Endodermal cell (in vitro differentiated cells): ENCODE data around the gene PACRG. TPM values are rescaled to one million over a fixed set of nuclear protein-coding genes. Genes with fewer than 3 reads are reported as not detected.

ENCODE experiments used
- DNase-seq: peaks from one replicate; pipeline ENCODE4 v3.0.0-alpha.2; 2017
- H3K27ac ChIP-seq: 2 replicates; pipeline ENCODE4 v1.5.1; 2013; ENCODE audit warnings: mild to moderate bottlenecking, low read depth, low read length, moderate library complexity
- H3K27me3 ChIP-seq: 2 replicates; pipeline ENCODE4 v1.6.1; 2013; ENCODE audit warnings: mild to moderate bottlenecking, low read length, moderate library complexity; ENCODE audit not compliant: insufficient read depth, control insufficient read depth, poor library complexity, severe bottlenecking
- H3K36me3 ChIP-seq: 2 replicates; pipeline ENCODE4 v1.7.0; 2013; ENCODE audit warnings: mild to moderate bottlenecking, low read length, moderate library complexity; ENCODE audit not compliant: control insufficient read depth, insufficient read depth
- H3K4me1 ChIP-seq: one replicate; pipeline ENCODE4 v1.7.0; 2013; ENCODE audit warnings: low read length; ENCODE audit not compliant: control insufficient read depth, insufficient read depth
- H3K4me3 ChIP-seq: 2 replicates; pipeline ENCODE4 v1.5.1; 2013; ENCODE audit warnings: mild to moderate bottlenecking, low read length, moderate library complexity
- H3K9ac ChIP-seq: 2 replicates; pipeline ENCODE4 v1.6.1; 2013; ENCODE audit warnings: mild to moderate bottlenecking, low read length, moderate library complexity; ENCODE audit not compliant: poor library complexity, severe bottlenecking; ENCODE audit errors: extremely low read depth
- H3K9me3 ChIP-seq: 2 replicates; pipeline ENCODE4 v1.6.1; 2013; ENCODE audit warnings: mild to moderate bottlenecking, low read length, moderate library complexity; ENCODE audit not compliant: control insufficient read depth
- H3K27ac Mint-ChIP-seq: 2 replicates; pipeline ENCODE4 v1.8.0; 2020; ENCODE audit warnings: mixed read lengths
- H3K27me3 Mint-ChIP-seq: 2 replicates; pipeline ENCODE4 v1.8.0; 2021; ENCODE audit warnings: mild to moderate bottlenecking, mixed read lengths; ENCODE audit not compliant: insufficient read depth
- H3K36me3 Mint-ChIP-seq: 2 replicates; pipeline ENCODE4 v1.8.0; 2020; ENCODE audit warnings: low read depth, mixed read lengths
- H3K4me1 Mint-ChIP-seq: 2 replicates; pipeline ENCODE4 v1.8.0; 2020; ENCODE audit warnings: mixed read lengths
- H3K4me3 Mint-ChIP-seq: 2 replicates; pipeline ENCODE4 v1.8.0; 2020; ENCODE audit warnings: mild to moderate bottlenecking, moderate library complexity, mixed read lengths
- H3K9me3 Mint-ChIP-seq: 2 replicates; pipeline ENCODE4 v1.8.0; 2020; ENCODE audit warnings: mild to moderate bottlenecking, mixed read lengths
- WGBS, 2 experiments: methylation state at CpG; one replicate each; pipeline versions ENCODE4 v1.1.5 to v1.1.7; 2013; ENCODE audit warnings: missing lambda C conversion rate in 2 of 2, mixed read lengths in 1 of 2; ENCODE audit not compliant: insufficient coverage in 1 of 2, insufficient read length in 1 of 2; 5-methylcytosine and 5-hydroxymethylcytosine counted together
- total RNA-seq, 2 donors: library from RNA; stranded (reverse); fragmentation: NEBNext Ultra II Directional in 1 of 2; extraction: Animal tissue kit (Norgen Biotek cat#: 25700) in 1 of 2; gene quantifications; 2 replicates in 1 of 2; 3 replicates in 1 of 2; pipeline ENCODE4 v1.2.1, GENCODE V29; 2021
- TF ChIP-seq, protein P1 (sequence below): fragments of 200-600 bp; sonication (generic); conservative IDR thresholded peaks from 2 replicates; pipeline ENCODE4 v1.5.0; 2021; ENCODE audit warnings: antibody characterized with exemption, mild to moderate bottlenecking

The PACRG gene
- total RNA-seq, 2 donors from 2014 or later: 0.42 to 0.44 TPM

GRCh38 chr6:163347021-163347446 is 619.3 kb downstream of the PACRG start:
- Mint-ChIP-seq H3K27ac (no peak overlapping the region), H3K27me3 (no peaks in the 10 kb centered on the region), H3K4me1 (peaks cover 11% of the 10 kb centered on the region), H3K4me3 (no peak overlapping the region), H3K36me3 (no peaks in the 10 kb centered on the region), H3K9me3 (no peaks in the 10 kb centered on the region)
- Histone ChIP-seq H3K9me3 (no peaks in the 10 kb centered on the region), H3K9ac (no peak overlapping the region), H3K27me3 (no peaks in the 10 kb centered on the region), H3K4me1 (no peaks in the 10 kb centered on the region), H3K36me3 (no peaks in the 10 kb centered on the region), H3K4me3 (no peak overlapping the region), H3K27ac (no peak overlapping the region)
- 92 to 96% methylated on average over 4 to 12 of the region's 12 CpGs for WGBS, 2 experiments
- DNase-seq: no peak
- TF ChIP-seq, protein P1, sequence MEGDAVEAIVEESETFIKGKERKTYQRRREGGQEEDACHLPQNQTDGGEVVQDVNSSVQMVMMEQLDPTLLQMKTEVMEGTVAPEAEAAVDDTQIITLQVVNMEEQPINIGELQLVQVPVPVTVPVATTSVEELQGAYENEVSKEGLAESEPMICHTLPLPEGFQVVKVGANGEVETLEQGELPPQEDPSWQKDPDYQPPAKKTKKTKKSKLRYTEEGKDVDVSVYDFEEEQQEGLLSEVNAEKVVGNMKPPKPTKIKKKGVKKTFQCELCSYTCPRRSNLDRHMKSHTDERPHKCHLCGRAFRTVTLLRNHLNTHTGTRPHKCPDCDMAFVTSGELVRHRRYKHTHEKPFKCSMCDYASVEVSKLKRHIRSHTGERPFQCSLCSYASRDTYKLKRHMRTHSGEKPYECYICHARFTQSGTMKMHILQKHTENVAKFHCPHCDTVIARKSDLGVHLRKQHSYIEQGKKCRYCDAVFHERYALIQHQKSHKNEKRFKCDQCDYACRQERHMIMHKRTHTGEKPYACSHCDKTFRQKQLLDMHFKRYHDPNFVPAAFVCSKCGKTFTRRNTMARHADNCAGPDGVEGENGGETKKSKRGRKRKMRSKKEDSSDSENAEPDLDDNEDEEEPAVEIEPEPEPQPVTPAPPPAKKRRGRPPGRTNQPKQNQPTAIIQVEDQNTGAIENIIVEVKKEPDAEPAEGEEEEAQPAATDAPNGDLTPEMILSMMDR: no peak

- Histone ChIP-seq H3K9me3 (no peaks in the 10 kb centered on the region), H3K4me3 (no peak overlapping the region), H3K4me1 (no peaks in the 10 kb centered on the region), H3K27me3 (no peaks in the 10 kb centered on the region), H3K9ac (no peak overlapping the region), H3K27ac (no peak overlapping the region), H3K36me3 (no peaks in the 10 kb centered on the region)
- no peaks in the 10 kb centered on the region for H3K36me3 Mint-ChIP-seq
- no peak overlapping the region for H3K4me3 Mint-ChIP-seq
- DNase-seq: no peak
- 94 to 98% methylated on average over 6 to 9 of the region's 9 CpGs for WGBS, 2 experiments
- TF ChIP-seq, protein P1: no peak
- H3K4me1 Mint-ChIP-seq: peaks cover 12% of the 10 kb centered on the region
- H3K27ac Mint-ChIP-seq: no peak overlapping the region
- H3K27me3 Mint-ChIP-seq: no peaks in the 10 kb centered on the region
- H3K9me3 Mint-ChIP-seq: no peaks in the 10 kb centered on the region
Observed at GRCh38 chr6:163348789-163349680, 621.3 kb downstream of the PACRG start.

GRCh38 chr6:163349696-163350095 is 621.9 kb downstream of the PACRG start:
- Histone ChIP-seq H3K4me1 (no peaks in the 10 kb centered on the region), H3K9ac (no peak overlapping the region), H3K36me3 (no peaks in the 10 kb centered on the region), H3K27ac (no peak overlapping the region), H3K4me3 (no peak overlapping the region), H3K27me3 (no peaks in the 10 kb centered on the region), H3K9me3 (no peaks in the 10 kb centered on the region)
- no peak overlapping the region for H3K27ac Mint-ChIP-seq
- H3K27me3 Mint-ChIP-seq: no peaks in the 10 kb centered on the region
- DNase-seq: no peak
- TF ChIP-seq, protein P1: no peak
- H3K4me1 Mint-ChIP-seq: peaks cover 14% of the 10 kb centered on the region
- H3K9me3 Mint-ChIP-seq: no peaks in the 10 kb centered on the region
- 91 to 94% methylated on average over 7 to 8 of the region's 8 CpGs for WGBS, 2 experiments
- no peaks in the 10 kb centered on the region for H3K36me3 Mint-ChIP-seq
- H3K4me3 Mint-ChIP-seq: no peak overlapping the region
